SK-N-SH (cell line): ENCODE measurements around the gene NEK7. TPM values are rescaled to one million over a fixed set of nuclear protein-coding genes. Genes with fewer than 3 reads are reported as not detected.

ENCODE experiments used
- CTCF ChIA-PET: fragments of 300-600, 350-600 bp; formaldehyde crosslinking; extraction: SDS; loops from one replicate; lab custom pipeline; 2021; lab: Yijun Ruan, JAX
- POLR2A ChIA-PET: fragments of 350-600 bp; sonication (Branson Sonifier 250); formaldehyde crosslinking; extraction: SDS; loops from one replicate; lab custom pipeline; 2020; ENCODE audit warnings: antibody characterized with exemption, inconsistent platforms; lab: Yijun Ruan, JAX
- DNase-seq: peaks from one replicate; pipeline ENCODE4 v3.0.0; 2012
- H2AFZ ChIP-seq: fragments of 200-600 bp; sonication (generic); 2 replicates; pipeline ENCODE4 v1.8.1; 2016; ENCODE audit warnings: antibody characterized with exemption, mild to moderate bottlenecking, low read depth
- H3F3A ChIP-seq: fragments of 200-600 bp; sonication (generic); replicated peaks from 2 replicates; pipeline ENCODE3; 2016; ENCODE audit warnings: antibody characterized with exemption, mild to moderate bottlenecking; ENCODE audit not compliant: insufficient read depth
- H3K27ac ChIP-seq, 2 experiments: fragments of 200-500 bp in 1 of 2; fragments of 200-600 bp in 1 of 2; sonication (Bioruptor generic) in 1 of 2; sonication (generic), shearing (Covaris generic) in 1 of 2; 2 replicates each; pipeline versions ENCODE4 v1.5.1 to v1.6.1; 2014 to 2016; ENCODE audit warnings: low read depth in 2 of 2, inconsistent platforms in 1 of 2, low read length in 1 of 2, mild to moderate bottlenecking in 1 of 2, mixed read lengths in 1 of 2
- H3K27me3 ChIP-seq: fragments of 200-600 bp; sonication (generic), shearing (Covaris generic); 2 replicates; pipeline ENCODE4 v1.6.1; 2016; ENCODE audit warnings: mixed run types; ENCODE audit not compliant: insufficient read depth
- H3K36me3 ChIP-seq, 2 experiments: fragments of 200-500 bp in 1 of 2; fragments of 200-600 bp in 1 of 2; sonication (Bioruptor generic) in 1 of 2; sonication (generic) in 1 of 2; replicated peaks in 1 of 2; 2 replicates each; pipeline versions ENCODE3 to v1.5.1; 2014 to 2016; ENCODE audit warnings: low read length in 1 of 2, mild to moderate bottlenecking in 1 of 2; ENCODE audit not compliant: insufficient read depth in 2 of 2, control insufficient read depth in 1 of 2
- H3K4me1 ChIP-seq, 2 experiments: fragments of 200-500 bp in 1 of 2; fragments of 200-600 bp in 1 of 2; sonication (Bioruptor generic) in 1 of 2; sonication (generic), shearing (Covaris generic) in 1 of 2; 2 replicates each; pipeline versions ENCODE4 v1.5.1 to v1.6.1; 2014 to 2016; ENCODE audit warnings: low read depth in 1 of 2, low read length in 1 of 2, mixed run types in 1 of 2; ENCODE audit not compliant: insufficient read depth in 2 of 2, control insufficient read depth in 1 of 2
- H3K4me2 ChIP-seq: fragments of 200-600 bp; sonication (generic), shearing (Covaris generic); 2 replicates; pipeline ENCODE4 v1.6.1; 2017; ENCODE audit warnings: mixed run types
- H3K4me3 ChIP-seq, 2 experiments: fragments of 200-500 bp in 1 of 2; fragments of 200-600 bp in 1 of 2; sonication (Bioruptor generic) in 1 of 2; sonication (generic), shearing (Covaris generic) in 1 of 2; 2 replicates each; pipeline versions ENCODE4 v1.5.1 to v1.8.1; 2014 to 2016; ENCODE audit warnings: low read depth in 2 of 2, inconsistent platforms in 1 of 2, low read length in 1 of 2, mild to moderate bottlenecking in 1 of 2, mixed read lengths in 1 of 2, moderate library complexity in 1 of 2
- H3K79me2 ChIP-seq: fragments of 200-600 bp; sonication (generic); 2 replicates; pipeline ENCODE4 v1.8.1; 2017; ENCODE audit warnings: mild to moderate bottlenecking; ENCODE audit not compliant: insufficient read depth
- H3K9ac ChIP-seq: fragments of 200-600 bp; sonication (generic); 2 replicates; pipeline ENCODE4 v1.6.1; 2017; ENCODE audit warnings: mixed run types
- H3K9me2 ChIP-seq: fragments of 200-600 bp; sonication (generic); 2 replicates; pipeline ENCODE4 v1.6.1; 2017; ENCODE audit warnings: mixed run types
- H3K9me3 ChIP-seq: fragments of 200-600 bp; sonication (generic); 2 replicates; pipeline ENCODE4 v1.6.1; 2017; ENCODE audit warnings: mixed run types, mild to moderate bottlenecking, moderate library complexity
- H4K20me1 ChIP-seq: fragments of 200-600 bp; sonication (generic); 2 replicates; pipeline ENCODE4 v1.6.1; 2017; ENCODE audit warnings: mild to moderate bottlenecking, mixed run types; ENCODE audit not compliant: insufficient read depth
- ELF1 ChIP-seq: IDR thresholded peaks from 2 replicates; pipeline ENCODE4 v1.4.0; 2012
- EP300 ChIP-seq, 2 experiments: IDR thresholded peaks; 2 replicates each; pipeline versions ENCODE4 v1.4.0 to v1.6.1; 2012; ENCODE audit warnings: borderline replicate concordance in 1 of 2, low read depth in 1 of 2, low read length in 1 of 2
- EZH2phosphoT487 ChIP-seq: fragments of 200-600 bp; sonication (generic); IDR thresholded peaks from 2 replicates; pipeline ENCODE4 v1.6.1; 2017; ENCODE audit warnings: low read depth, mixed run types, mild to moderate bottlenecking, antibody characterized with exemption, moderate library complexity, borderline replicate concordance
- FOXM1 ChIP-seq: IDR thresholded peaks from 2 replicates; pipeline ENCODE4 v1.4.0; 2012; ENCODE audit warnings: low read depth, mild to moderate bottlenecking
- GATA2 ChIP-seq: sonication (generic); formaldehyde crosslinking; IDR thresholded peaks from 2 replicates; pipeline ENCODE4 v1.5.0; 2020; ENCODE audit warnings: mild to moderate bottlenecking, missing genetic modification reagents
- JUND ChIP-seq: IDR thresholded peaks from 2 replicates; pipeline ENCODE4 v1.4.0; 2012
- NFIC ChIP-seq: IDR thresholded peaks from 2 replicates; pipeline ENCODE4 v1.4.0; 2012; ENCODE audit warnings: borderline replicate concordance
- POLR2AphosphoS5 ChIP-seq: IDR thresholded peaks from 2 replicates; pipeline ENCODE4 v1.6.1; 2012; ENCODE audit warnings: low read depth, low read length
- RAD21 ChIP-seq: IDR thresholded peaks from 2 replicates; pipeline ENCODE4 v1.6.1; 2012; ENCODE audit warnings: mild to moderate bottlenecking, low read length
- RFX5 ChIP-seq: IDR thresholded peaks from 2 replicates; pipeline ENCODE4 v1.6.1; 2012; ENCODE audit warnings: mild to moderate bottlenecking, improper control_type of control experiment, low read length
- TAF1 ChIP-seq: IDR thresholded peaks from 2 replicates; pipeline ENCODE4 v1.6.1; 2012; ENCODE audit warnings: low read depth, mild to moderate bottlenecking, low read length, moderate library complexity, borderline replicate concordance
- TCF12 ChIP-seq: IDR thresholded peaks from 2 replicates; pipeline ENCODE4 v1.4.0; 2012
- TEAD4 ChIP-seq: IDR thresholded peaks from 2 replicates; pipeline ENCODE4 v1.4.0; 2012; ENCODE audit warnings: mild to moderate bottlenecking, borderline replicate concordance; ENCODE audit not compliant: insufficient read depth
- WGBS: methylation state at CpG from one replicate; pipeline ENCODE4 v1.1.6; 2017; ENCODE audit warnings: low lambda C conversion rate; 5-methylcytosine and 5-hydroxymethylcytosine counted together
- polyA plus RNA-seq, 3 experiments: library from polyadenylated mRNA; depleted of rRNA; stranded (reverse); fragments of >200 nt; gene quantifications; 2 replicates each; pipeline ENCODE4 v1.2.3, GENCODE V29; 2012
- TF ChIP-seq, protein P1 (sequence below): fragments of 150-350 bp; IDR thresholded peaks from 2 replicates; pipeline ENCODE4 v1.6.1; 2017; ENCODE audit warnings: antibody characterized with exemption, low read length, low read depth, borderline replicate concordance

The NEK7 gene
- polyA plus RNA-seq, 1 of the 3 experiments (the other 2 are of a cell fraction), result 85.8 TPM

- Histone ChIP-seq H2AFZ (no peak overlapping the region), H3K27me3 (no peaks in the 10 kb centered on the region), H3K36me3 (peaks cover 4 to 9% of the 10 kb centered on the region in 2 experiments), H4K20me1 (peaks cover 96% of the 10 kb centered on the region), H3K4me2 (no peak overlapping the region), H3K9ac (no peak overlapping the region), H3K9me3 (no peaks in the 10 kb centered on the region), H3K27ac (no peak overlapping the region), H3K4me1 (peaks cover 8 to 16% of the 10 kb centered on the region in 2 experiments; a peak in 3 of 4 replicates), H3K9me2 (no peaks in the 10 kb centered on the region), H3K79me2 (peaks cover 100% of the 10 kb centered on the region), H3F3A (peaks cover 38% of the 10 kb centered on the region), H3K4me3 (no peak overlapping the region)
- 91% methylated on average over 1 of the region's 1 CpG for WGBS
- ChIA-PET CTCF (no interaction called here), POLR2A (no interaction called here)
- DNase-seq, result no peak
- TF ChIP-seq GATA2 (CRISPR knock-in tag) (no peak), NFIC (no peak), EZH2phosphoT487 (no peak), EP300 (IDR thresholded peaks at IDR 0.05; ENCODE audit: borderline replicate concordance in 1 of 2, low read depth in 1 of 2, low read length in 1 of 2) (no peak), TAF1 (no peak), JUND (no peak), TEAD4 (no peak), RFX5 (no peak), ELF1 (no peak)
- TF ChIP-seq, protein P1, sequence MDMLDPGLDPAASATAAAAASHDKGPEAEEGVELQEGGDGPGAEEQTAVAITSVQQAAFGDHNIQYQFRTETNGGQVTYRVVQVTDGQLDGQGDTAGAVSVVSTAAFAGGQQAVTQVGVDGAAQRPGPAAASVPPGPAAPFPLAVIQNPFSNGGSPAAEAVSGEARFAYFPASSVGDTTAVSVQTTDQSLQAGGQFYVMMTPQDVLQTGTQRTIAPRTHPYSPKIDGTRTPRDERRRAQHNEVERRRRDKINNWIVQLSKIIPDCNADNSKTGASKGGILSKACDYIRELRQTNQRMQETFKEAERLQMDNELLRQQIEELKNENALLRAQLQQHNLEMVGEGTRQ, result no peak
Observed at GRCh38 chr1:198178615-198179014, 21.8 kb downstream of the NEK7 start.

GRCh38 chr1:198179556-198179981 is 22.8 kb downstream of the NEK7 start:
- Histone ChIP-seq H3K27me3 (no peaks in the 10 kb centered on the region), H3K4me2 (peak overlapping the region; percentile 29; the same call in 1 of the 2 replicates), H3K9me3 (no peaks in the 10 kb centered on the region), H3F3A (peaks cover 40% of the 10 kb centered on the region), H2AFZ (no peak overlapping the region), H4K20me1 (peaks cover 96% of the 10 kb centered on the region), H3K27ac (peak overlapping the region in 1 of 2 experiments; percentile 34; a peak in 2 of 4 replicates), H3K4me1 (peaks cover 8 to 15% of the 10 kb centered on the region in 2 experiments; a peak in 3 of 4 replicates), H3K9me2 (no peaks in the 10 kb centered on the region), H3K79me2 (peaks cover 100% of the 10 kb centered on the region), H3K36me3 (peaks cover 4 to 9% of the 10 kb centered on the region in 2 experiments), H3K9ac (no peak overlapping the region), H3K4me3 (peak overlapping the region in 1 of 2 experiments; percentile 6; a peak in 1 of 4 replicates)
- ChIA-PET POLR2A (no interaction called here), CTCF (no interaction called here)
- WGBS, result 71% methylated on average over 2 of the region's 2 CpGs
- DNase-seq, result no peak
- no peak for TF ChIP-seq TEAD4
- no peak for TF ChIP-seq RAD21
- TF ChIP-seq TCF12, result no peak
- TF ChIP-seq POLR2AphosphoS5, result 0 out of 2 replicates have a peak, but pooled peaks have one; percentile 20
- TF ChIP-seq FOXM1, result no peak
